ENCODE data around the gene TREML4. TPM values are rescaled to one million over a fixed set of nuclear protein-coding genes. Genes with fewer than 3 reads are reported as not detected.

TREML4 gene
- total RNA-seq, 1 donor = not detected

DNA sequence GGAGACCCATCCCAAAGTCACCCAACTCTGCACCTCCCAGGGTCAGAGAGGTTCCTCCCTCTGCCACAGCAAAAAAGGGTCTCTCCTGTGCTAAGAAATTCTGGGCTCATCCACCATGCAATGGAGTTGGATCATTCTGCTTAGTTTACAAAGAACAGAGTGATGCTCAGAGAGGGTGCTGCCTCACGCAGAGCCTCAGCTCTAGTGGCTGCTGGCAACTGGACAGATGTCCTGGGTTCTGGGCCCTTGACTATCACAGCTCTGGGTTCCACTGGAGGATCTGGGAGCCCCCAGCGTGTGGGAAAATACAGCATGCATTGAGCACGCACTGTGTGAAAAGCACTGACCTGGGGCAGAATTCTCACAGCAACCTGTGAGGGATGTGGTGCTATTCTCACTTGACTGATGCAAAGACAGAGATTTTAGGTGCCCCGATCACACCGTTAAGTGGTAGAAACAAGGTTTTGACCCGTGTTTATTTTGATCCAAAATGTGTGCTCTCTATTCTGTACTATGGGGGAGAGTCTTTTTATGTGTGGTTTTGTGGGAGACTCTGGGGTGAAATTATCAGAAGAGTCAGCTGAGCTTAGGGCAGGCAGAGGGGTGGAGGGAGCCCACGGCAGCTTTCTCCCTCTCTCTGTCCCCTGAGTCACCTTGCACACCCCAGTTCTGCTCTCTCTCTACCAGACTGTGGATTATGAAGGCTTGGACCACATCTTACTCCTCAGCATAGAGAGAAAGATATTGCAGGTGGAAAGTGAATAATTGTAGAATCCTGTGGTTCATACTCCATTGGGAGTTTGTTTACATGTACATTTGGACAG, 19.9 kb downstream of the TREML4 start:
- DNase-seq (ENCODE audit: low read depth in 2 of 3, low spot score in 2 of 3) = no peak

DNA sequence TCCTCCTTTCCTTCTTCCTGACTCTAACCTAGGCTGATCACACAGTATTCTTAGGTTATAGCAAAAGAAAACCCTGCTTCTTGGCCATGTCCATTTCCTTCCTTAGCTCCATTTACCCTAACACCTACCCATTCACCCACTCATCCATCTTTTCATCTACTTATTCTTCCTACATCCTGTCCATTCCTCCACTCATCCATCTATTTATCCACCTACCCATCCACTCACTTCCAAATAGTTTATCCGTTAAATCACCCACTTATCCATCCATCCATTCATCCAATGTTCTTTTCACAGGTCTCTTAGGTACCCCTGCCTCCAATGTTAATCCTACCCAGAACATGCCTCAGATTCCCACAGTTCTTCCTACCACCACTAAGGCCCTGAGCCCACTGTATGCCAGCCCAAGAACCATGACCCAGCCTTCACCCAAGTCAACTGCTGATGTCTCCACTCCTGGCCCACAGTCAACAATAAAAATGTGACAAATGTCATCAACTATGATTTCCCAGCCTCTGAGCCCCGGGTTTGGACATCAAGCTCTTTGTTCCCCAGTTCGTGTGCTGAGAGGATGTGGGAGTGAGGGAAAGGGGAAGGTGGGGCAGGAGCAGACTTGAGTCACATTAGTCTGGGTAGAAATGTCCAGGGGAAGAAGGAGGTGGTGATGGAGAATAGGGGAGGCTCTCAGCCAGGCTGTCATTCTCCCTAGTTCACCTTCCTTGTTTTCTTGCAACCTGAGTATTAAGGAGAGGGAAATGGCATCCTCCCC, 24.4 kb downstream of the TREML4 start:
- no peak for DNase-seq (ENCODE audit: low read depth in 2 of 3, low spot score in 2 of 3)

DNA sequence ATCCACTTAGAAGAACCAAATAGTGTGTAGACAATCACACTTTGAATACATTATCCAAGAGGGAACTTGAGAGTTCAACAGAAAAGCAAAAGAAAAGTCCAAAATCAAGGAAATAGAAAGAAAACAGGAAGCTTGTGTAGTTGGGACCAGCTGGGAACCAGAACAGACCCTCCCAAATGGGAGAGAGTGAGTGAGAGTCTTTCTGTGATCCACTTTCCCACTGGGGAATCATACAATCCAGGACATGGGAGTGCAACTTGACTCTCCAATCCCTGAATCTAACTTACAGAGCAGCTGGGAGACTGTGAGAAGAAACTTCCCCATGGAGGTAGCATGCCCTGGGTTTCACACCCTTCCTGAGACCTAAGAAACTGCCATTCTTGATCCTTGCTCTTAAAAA, 27.0 kb downstream of the TREML4 start:
- DNase-seq (ENCODE audit: low read depth in 2 of 3, low spot score in 2 of 3) = no peak

DNA sequence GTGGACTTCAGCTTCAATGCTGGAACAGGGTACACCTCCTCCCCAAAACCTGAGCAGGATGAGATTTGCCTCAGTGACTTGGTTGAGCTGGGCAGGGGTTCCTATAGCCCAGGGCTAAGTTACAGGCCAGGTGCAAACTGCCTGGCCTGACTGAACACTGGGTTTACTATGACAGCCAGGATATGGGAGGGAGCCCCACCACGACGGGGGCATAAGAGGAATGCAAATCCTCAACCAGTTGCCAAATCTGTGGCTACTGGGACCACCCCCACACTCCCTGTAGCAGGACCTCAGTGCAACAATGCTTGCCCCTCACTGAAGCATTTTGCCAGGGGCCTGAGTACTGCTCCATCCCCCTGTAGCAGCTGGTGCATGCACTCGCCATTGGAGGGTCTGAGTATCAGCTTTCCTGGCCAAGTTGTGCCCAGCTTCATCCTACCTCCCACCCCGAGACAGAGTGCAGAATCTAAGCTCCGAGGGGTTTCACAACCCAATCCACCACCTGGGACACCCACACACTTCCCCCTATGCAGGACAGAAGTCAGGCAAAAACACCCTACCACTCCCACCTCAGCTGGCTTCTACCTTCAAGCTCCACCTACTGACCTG, 27.6 kb downstream of the TREML4 start:
- no peak for DNase-seq (ENCODE audit: low read depth in 2 of 3, low spot score in 2 of 3)

DNA sequence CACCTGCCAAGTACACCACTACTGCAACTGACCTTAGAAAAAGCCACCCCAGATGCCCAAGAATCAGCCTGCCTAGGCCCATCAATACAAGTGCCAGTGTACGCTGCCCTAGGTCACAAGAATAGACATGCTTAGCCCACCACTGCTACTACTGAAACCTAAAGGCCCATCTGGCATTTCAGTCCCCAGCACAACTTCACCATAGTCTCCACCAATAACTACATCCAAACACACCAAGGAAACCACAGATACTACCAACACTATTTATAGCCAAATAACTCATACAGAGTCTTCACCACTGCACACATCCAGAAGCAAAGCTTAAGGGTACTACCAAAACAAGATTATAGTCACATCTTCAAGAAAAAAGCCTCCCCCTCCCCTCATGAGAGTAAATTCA, 28.2 kb downstream of the TREML4 start:
- no peak for DNase-seq (ENCODE audit: low read depth in 2 of 3, low spot score in 2 of 3)

DNA sequence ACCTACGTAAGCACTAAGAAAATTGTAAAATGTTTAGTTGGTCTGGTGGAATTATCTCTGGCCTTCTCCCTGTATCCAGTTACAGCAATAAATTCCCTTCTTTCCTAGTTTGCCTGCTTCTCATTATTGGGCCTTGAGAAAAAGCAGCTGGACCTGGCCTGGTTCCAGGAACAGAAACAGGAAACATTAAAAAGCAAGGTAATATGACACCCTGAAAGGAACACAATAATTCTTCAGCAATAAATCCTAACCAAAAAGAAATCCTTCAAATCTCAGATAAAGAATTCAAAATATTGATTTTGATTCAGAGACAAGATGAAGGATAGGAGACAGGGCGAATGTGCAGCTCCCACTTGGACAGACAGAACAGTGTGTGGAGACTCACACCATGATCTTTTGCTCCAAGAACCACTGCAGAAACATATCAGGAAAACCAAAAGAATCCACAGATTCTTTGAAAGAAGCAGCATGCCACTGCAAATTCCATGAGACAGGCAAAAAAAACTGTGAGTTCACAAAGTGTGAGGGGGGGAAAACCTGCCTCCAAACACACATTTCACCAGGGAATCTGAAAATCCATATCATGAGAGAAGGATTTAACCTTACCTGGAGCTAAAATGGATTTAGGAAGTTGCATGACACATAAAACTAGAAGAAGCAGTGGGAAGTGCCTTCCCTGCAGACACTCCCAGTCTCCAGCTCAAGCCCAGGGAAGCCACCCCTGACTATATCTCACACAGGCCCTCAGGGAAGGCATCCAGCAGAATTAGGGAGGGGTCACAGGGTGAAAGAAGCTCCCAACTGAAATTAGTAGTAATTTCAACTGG, 29.4 kb downstream of the TREML4 start:
- no peak for DNase-seq (ENCODE audit: low read depth in 2 of 3, low spot score in 2 of 3)

DNA sequence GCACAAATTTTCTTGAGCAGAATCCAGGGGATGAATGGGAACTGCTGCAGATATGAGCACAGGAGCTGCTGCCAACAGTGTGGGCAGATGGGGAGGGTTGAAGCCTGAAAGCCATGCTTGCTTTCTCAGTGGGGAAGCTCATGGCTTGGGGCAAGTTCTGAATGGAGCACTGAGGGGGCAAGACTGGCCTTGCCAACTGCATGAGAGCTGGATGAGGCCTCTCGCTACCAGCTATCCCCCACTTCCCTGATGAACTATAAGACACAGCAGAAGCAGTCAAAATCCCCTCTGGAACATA, 30.0 kb downstream of the TREML4 start:
- no peak for DNase-seq (ENCODE audit: low read depth in 2 of 3, low spot score in 2 of 3)

DNA sequence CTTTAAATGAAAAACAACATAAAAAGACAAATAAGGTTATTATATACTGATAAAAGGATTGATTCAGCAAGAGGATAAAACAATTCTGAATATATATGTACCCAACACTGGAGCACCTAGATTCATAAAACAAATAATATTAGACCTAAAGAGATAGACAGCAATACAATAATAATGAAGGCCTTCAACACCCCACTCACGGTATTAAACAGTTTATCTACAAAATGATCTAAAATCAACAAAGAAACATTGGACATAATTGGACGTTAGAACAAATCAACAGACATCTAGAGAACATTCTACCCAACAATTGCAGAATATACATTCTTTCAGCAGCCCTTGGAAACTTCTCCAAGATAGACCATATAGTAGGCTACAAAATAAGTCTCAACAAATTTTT, 34.3 kb downstream of the TREML4 start:
- DNase-seq (ENCODE audit: low read depth in 2 of 3, low spot score in 2 of 3) = no peak

DNA sequence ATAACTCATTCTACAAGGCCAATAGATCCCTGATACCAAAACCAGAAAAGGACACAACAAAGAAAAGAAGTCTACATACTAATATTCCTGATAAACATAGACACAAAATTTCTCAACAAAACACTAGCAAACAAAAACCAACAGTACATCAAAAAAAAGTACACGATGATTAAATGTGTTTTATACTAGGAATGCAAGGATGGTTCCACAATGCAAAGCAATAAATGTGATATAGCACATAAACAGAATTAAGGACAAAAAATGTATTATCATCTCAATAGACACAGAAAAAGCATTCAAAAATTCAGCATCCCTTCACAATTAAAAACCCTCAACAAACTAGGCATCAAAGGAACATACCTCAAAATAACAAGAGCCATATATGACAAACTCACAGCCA, 35.1 kb downstream of the TREML4 start:
- DNase-seq (ENCODE audit: low read depth in 2 of 3, low spot score in 2 of 3) = no peak

DNA sequence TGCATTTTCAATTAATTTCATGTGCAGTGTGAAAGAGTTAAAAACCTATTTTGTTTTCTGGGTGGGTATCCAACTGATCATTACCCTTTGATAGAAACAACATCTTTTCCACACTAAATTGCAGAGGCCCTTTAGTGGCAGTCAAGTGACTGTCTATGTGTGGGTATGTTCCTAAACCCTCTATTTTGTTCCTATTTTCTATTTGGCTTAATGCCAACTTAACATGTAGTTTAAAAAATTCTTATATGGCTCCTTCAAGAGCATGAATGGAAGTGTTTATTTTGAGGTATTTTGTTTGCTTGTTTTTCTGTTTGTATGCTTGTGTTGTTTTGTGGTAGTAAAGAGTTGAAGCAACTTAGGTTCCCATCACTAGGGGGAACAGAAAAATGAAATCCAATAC, 38.4 kb downstream of the TREML4 start:
- no peak for DNase-seq (ENCODE audit: low read depth in 2 of 3, low spot score in 2 of 3)

DNA sequence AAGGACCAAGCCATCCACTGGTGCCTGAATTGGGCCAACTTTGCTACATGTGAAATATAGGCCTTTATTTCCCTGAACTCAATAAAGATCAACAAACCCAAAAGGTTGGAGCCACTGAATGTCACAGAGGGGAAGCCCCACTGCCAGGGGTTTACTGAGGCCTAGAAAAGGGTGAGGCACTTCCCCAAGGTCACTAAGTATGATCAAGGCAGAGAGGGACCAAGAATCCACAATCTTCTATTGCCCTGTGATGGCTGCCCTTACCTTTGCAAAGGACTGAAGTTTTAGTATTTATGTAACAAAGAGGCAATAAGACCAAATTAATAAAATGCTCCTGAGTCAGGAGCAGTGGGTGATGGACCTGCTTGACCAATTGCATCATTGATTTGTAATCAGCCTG, 40.3 kb downstream of the TREML4 start:
- no peak for DNase-seq (ENCODE audit: low read depth in 2 of 3, low spot score in 2 of 3)

DNA sequence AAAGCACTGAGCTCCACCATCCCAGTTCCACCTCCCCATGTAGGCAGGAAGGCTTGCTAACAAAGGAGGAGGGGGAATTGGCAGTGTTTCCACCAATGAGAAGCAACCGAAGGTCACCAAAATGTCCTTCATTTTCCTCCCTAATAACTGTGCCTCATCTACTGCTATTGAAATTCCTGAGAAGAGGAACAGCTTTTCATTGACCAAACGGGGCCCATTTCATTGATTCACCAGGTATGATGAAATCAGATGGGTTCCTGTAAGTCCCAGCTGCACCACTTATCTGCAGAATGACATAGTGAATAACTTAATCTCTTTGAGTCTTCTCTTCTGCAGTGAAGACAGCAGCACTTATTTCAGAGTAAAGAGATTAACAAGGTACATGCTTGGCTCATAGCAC, 41.0 kb downstream of the TREML4 start:
- DNase-seq (ENCODE audit: low read depth in 2 of 3, low spot score in 2 of 3) = no peak

DNA sequence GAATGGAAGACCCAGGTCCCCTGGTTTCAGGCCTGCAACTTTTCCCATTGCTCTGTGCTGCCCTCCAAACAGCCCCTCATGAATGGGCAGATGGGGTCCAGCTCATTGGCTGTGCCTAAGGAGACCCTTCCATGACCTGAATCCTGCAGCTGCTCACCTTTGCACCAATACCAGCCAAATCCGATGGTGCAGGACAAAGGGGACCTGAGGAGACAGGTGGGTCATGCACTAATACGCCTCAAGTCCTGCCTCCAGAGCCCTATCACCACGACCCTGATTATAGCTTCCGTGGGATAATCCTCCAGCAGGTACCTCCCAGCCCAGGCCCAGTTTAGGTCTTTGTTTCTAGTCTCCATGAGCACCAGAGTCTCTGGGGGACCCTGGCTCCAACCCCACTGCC, 41.6 kb downstream of the TREML4 start:
- no peak for DNase-seq (ENCODE audit: low read depth in 2 of 3, low spot score in 2 of 3)

DNA sequence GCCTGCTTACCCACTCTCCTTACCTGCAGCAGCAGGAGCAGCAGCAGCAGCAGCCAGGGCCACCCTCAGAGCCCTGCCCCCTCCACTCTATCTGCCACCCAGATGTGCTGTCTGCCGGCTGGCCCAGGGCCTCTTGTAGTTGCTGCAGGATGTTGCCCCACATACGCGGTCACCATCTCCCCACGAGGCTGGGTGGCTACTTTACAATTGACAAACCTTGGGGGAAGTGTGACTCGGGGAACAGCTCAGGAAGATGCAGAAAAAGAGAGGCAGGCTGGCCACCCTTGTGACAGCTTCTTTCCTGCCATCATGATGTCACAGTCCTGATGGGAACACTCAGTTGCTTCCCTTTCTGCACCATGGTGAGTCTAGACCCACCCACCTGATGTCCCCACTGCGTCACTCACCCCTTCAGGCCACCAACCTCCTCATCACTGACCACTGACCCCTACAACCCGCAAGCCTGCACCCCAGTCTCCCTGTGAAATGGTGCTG, 43.8 kb downstream of the TREML4 start:
- peak in 2 of 3 donors; percentile 24 to 78 for DNase-seq (ENCODE audit: low read depth in 2 of 3, low spot score in 2 of 3)

DNA sequence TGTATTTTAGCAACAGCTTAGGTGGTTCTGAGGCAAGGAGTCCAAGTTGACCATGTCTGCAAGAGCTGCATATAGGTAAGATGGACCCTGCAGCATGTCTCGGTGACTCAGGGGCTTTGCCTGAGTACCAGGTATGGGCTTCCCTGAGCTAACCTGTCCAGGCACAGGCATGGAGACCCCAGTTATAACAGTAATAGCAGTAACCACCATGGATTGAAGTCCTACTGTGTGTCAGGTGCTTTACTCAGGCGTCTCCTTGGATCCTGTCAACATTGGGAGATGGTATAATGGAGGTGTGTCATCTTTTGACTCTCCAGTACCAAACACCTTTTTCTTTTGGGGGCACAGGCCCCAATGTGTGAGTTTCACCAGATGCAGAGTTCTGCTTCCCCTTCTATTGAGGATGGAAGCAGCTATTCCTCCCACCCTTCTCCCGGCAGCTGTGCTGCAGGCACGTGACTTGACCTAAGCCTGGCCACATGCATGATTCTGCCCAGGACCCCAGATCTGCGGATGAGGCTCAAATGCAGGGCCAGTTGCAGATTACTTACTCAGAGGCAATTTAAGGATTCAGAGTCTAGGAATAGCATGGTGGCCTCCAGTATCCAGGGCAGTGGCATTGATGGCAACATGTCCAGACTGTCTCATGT, 44.6 kb downstream of the TREML4 start:
- no peak for DNase-seq (ENCODE audit: low read depth in 2 of 3, low spot score in 2 of 3)

DNA sequence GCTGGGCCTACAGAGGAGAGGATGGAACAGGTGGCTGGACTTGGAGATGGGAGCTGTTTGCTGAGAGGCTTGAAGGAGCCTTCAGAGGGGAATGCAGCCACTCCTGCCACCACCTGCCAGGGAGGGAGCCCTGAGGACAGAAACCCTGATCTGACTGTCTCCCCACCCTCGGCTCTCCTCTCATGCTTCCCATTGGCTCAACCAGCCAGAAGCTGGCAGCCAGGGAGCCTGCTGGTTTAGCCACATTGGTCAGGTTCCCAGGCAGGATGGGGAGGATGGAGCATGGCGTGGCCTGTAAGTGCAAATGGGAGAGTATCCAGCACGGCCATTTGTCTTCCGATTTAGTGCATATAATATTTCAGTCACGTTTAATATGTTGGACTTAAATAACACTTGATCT, 45.6 kb downstream of the TREML4 start:
- no peak for DNase-seq (ENCODE audit: low read depth in 2 of 3, low spot score in 2 of 3)

DNA sequence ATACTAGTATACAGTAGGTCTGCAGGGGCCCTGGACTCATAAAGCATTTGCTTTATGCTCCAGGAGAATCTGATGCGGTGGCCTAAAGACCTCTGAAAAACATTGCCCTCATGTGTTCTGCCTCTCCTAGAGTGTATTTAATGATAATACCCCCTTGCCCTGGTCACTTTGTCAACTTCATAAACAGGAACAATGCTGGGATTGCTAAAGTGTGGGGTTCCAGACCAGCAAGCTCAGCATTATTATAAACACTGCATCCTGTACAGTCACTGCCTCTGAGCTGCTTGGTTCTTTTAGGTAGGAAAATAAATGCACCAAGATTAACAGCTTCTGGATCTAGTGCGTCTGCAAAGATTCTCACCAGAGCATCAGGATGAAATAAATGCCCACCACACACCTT, 46.1 kb downstream of the TREML4 start:
- no peak for DNase-seq (ENCODE audit: low read depth in 2 of 3, low spot score in 2 of 3)

DNA sequence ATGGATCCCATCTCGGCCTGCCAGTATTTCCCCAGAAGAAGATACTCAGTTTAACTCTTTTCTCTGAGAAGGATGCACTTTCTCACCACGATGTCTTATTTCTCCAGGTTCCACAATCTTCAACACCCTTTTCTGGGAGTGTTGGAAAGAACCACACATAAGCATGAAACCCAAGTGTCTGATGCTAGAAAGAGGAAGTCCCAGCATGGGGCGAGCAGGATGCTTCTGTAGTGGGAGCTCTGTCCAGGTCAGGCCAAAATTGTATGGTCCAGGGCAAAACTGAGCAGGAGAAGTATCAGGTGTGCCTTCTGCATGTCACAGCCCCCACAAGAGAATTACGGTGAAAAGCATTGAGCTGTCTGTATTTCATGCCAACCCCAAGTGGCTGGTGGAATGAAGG, 47.3 kb downstream of the TREML4 start:
- no peak for DNase-seq (ENCODE audit: low read depth in 2 of 3, low spot score in 2 of 3)

DNA sequence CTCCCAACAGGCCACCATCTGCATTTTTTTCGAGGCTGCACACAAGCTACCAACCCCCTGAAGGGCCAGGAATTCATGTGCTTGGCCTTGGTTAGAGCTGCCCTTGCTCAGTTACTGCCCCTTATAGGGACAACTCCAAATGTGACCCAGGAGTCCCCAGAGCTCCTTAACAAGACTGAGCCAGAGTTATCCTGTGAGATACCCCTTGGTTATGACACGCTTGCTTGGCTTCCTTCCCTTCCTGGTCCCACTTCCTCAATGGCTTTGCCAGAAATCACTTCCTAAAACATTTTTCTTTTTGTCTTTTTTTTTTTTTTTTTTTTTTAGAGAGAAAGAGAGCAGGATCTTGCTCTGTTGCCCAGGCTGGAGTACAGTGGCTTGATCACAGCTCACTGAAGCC, 49.5 kb downstream of the TREML4 start:
- DNase-seq (ENCODE audit: low read depth in 2 of 3, low spot score in 2 of 3) = no peak

DNA sequence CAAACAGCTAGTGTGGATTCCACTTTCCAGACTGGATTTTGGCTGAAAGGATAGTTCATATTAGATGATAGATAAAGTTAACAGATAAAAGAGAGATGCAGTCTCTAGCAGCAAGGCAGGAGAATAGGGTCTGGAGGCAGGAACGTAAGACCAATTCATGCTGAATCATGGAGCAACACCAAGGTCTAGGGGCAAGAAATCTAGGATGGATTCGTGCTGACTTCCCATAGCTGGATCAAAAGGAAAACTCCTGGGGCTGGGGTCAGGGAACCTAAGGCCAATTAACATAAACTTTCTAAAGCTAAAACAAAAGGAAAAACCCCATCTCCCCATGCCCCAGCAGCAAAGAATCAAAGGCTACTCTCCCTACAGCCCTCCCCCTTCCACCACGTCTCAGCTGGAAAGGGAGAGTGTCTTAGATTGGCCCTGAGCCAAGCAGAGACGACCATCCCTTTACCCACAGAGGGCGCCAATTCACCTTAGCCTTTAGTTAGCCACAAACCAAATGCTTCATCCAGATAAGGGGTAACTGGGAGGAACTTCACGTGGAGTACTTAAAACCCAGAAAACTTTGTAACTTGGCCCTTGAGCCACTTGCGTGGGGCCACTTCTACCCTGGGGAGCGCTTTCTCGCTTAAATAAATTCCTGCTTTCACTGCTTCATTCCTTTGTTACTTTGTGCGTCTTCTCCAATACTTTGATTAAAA, 50.7 kb downstream of the TREML4 start:
- peak; percentile 36 to 96 (median 90) for DNase-seq (ENCODE audit: low read depth in 2 of 3, low spot score in 2 of 3)
